CD4-positive, alpha-beta T cell (primary cell): ENCODE measurements around the gene XPO5. TPM values are rescaled to one million over a fixed set of nuclear protein-coding genes. Genes with fewer than 3 reads are reported as not detected.

Experiments
- ATAC-seq: fragments of 200-7000 bp; cut with Tn5 transposase; one replicate; pipeline ENCODE4 v1.10.0; 2022; ENCODE audit warnings: mild to moderate bottlenecking; ENCODE audit not compliant: poor library complexity
- CTCF ChIA-PET: fragments of 350-600 bp; sonication (Branson Sonifier 250); formaldehyde crosslinking; loops from one replicate; lab custom pipeline; 2021; ENCODE audit warnings: antibody characterized with exemption, inconsistent platforms; lab: Charles Lee
- POLR2A ChIA-PET: fragments of 350-600 bp; sonication (Branson Sonifier 250); formaldehyde crosslinking; loops from one replicate; lab custom pipeline; 2021; ENCODE audit warnings: antibody characterized with exemption, inconsistent platforms; lab: Charles Lee
- DNase-seq, 14 experiments: peaks; one replicate each; pipeline ENCODE4 v3.0.0-alpha.2; 2013 to 2020; ENCODE audit warnings: mixed read lengths in 2 of 14
- H3K27ac ChIP-seq, 2 donors: one replicate each; pipeline versions ENCODE4 v1.5.1 to v1.7.0; 2013; ENCODE audit warnings: low read length in 2 of 2, low read depth in 1 of 2, mild to moderate bottlenecking in 1 of 2
- H3K27me3 ChIP-seq, 2 experiments: 1 replicate in 1 of 2; 2 replicates in 1 of 2; pipeline versions ENCODE4 v1.6.1 to v1.7.0; 2013; ENCODE audit warnings: low read length in 2 of 2, control low read depth in 1 of 2, mild to moderate bottlenecking in 1 of 2, moderate library complexity in 1 of 2; ENCODE audit not compliant: insufficient read depth in 2 of 2, control insufficient read depth in 1 of 2
- H3K36me3 ChIP-seq: one replicate; pipeline ENCODE4 v1.6.1; 2013; ENCODE audit warnings: low read length, control low read depth; ENCODE audit not compliant: insufficient read depth
- H3K4me1 ChIP-seq: one replicate; pipeline ENCODE4 v1.6.1; 2013; ENCODE audit warnings: low read length, control low read depth; ENCODE audit not compliant: insufficient read depth
- H3K4me3 ChIP-seq: one replicate; pipeline ENCODE4 v1.5.1; 2013; ENCODE audit warnings: mild to moderate bottlenecking, low read length, moderate library complexity
- H3K9me3 ChIP-seq, 2 experiments: 1 replicate in 1 of 2; 2 replicates in 1 of 2; pipeline versions ENCODE4 v1.6.1 to v1.7.0; 2013; ENCODE audit warnings: low read length in 2 of 2, mild to moderate bottlenecking in 2 of 2, control low read depth in 1 of 2, moderate library complexity in 1 of 2; ENCODE audit not compliant: control insufficient read depth in 1 of 2, insufficient read depth in 1 of 2
- H3K27ac Mint-ChIP-seq: one replicate; pipeline ENCODE4 v1.8.0; 2020; ENCODE audit warnings: mixed read lengths
- H3K27me3 Mint-ChIP-seq: one replicate; pipeline ENCODE4 v1.8.0; 2021; ENCODE audit warnings: mixed read lengths
- H3K36me3 Mint-ChIP-seq: one replicate; pipeline ENCODE4 v1.8.0; 2021; ENCODE audit warnings: low read depth, mixed read lengths
- H3K4me1 Mint-ChIP-seq: one replicate; pipeline ENCODE4 v1.8.0; 2021; ENCODE audit warnings: low read depth, mixed read lengths
- H3K4me3 Mint-ChIP-seq: one replicate; pipeline ENCODE4 v1.8.0; 2020; ENCODE audit warnings: mild to moderate bottlenecking, mixed read lengths
- H3K9me3 Mint-ChIP-seq: one replicate; pipeline ENCODE4 v1.8.0; 2020; ENCODE audit warnings: mixed read lengths
- intact Hi-C, 2 experiments: fragments of 100-400 bp; cut with DNase I in 1 of 2; cut with micrococcal nuclease in 1 of 2; formaldehyde crosslinking; loops; one replicate each; pipeline versions ENCODE4 v1.15.1 to v1.9.0; 2023 to 2025; cut with DNase I, micrococcal nuclease
- total RNA-seq, 174 experiments: library from RNA in 2 of 174; stranded (reverse) in 2 of 174; gene quantifications; one replicate each; pipeline ENCODE4 v1.2.3 and lab custom pipeline; 2021 to 2026
- TF ChIP-seq, protein P1 (sequence below): fragments of 200-600 bp; IDR thresholded peaks from one replicate; pipeline ENCODE4 v1.8.0; 2022; ENCODE audit warnings: antibody characterized with exemption, mild to moderate bottlenecking

The XPO5 gene
- total RNA-seq, 2 experiments from 2014 or later = 26.8 to 31.2 TPM

DNA sequence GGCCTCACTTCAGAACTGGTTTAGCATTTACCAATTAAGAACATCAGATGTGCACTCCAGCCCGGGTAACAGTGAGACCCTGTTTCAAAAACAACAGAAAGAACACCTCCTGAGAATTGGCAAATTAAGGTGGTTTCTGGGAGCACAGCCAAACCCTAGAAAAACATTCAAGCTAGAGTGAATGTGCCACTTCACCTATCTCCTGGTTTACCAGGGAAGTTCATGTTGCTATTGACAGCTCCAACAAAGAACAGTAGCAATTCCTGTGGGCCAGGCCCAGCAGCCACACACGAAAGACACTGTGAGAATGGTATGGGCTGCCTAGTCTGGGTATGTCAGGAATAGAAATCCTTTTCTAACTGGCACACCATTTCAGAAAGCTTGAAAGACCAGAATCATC, 54.0 kb downstream of the XPO5 start:
- Histone ChIP-seq H3K4me1 (peaks cover 18% of the 10 kb centered on the region), H3K4me3 (no peak overlapping the region), H3K27me3 (no peaks in the 10 kb centered on the region), H3K27ac (no peak overlapping the region), H3K9me3 (no peaks in the 10 kb centered on the region), H3K36me3 (peaks cover 76% of the 10 kb centered on the region)
- Mint-ChIP-seq H3K27ac (no peak overlapping the region), H3K4me1 (peaks cover 5% of the 10 kb centered on the region), H3K4me3 (no peak overlapping the region), H3K36me3 (peaks cover 51% of the 10 kb centered on the region), H3K9me3 (no peaks in the 10 kb centered on the region), H3K27me3 (no peaks in the 10 kb centered on the region)
- DNase-seq = no peak
- ChIA-PET CTCF (interaction anchor here (1.5 kb wide), 1 partner anchor 15 kb away, joined by 5 read pairs; no protein-coding TSS in a partner anchor), POLR2A (interaction anchor here (1.2 kb wide), 1 partner anchor 15 kb away, joined by 3 read pairs; no protein-coding TSS in a partner anchor)
- TF ChIP-seq, protein P1, sequence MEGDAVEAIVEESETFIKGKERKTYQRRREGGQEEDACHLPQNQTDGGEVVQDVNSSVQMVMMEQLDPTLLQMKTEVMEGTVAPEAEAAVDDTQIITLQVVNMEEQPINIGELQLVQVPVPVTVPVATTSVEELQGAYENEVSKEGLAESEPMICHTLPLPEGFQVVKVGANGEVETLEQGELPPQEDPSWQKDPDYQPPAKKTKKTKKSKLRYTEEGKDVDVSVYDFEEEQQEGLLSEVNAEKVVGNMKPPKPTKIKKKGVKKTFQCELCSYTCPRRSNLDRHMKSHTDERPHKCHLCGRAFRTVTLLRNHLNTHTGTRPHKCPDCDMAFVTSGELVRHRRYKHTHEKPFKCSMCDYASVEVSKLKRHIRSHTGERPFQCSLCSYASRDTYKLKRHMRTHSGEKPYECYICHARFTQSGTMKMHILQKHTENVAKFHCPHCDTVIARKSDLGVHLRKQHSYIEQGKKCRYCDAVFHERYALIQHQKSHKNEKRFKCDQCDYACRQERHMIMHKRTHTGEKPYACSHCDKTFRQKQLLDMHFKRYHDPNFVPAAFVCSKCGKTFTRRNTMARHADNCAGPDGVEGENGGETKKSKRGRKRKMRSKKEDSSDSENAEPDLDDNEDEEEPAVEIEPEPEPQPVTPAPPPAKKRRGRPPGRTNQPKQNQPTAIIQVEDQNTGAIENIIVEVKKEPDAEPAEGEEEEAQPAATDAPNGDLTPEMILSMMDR = no peak
- no peak for ATAC-seq
- intact Hi-C loops = no loop called here

DNA sequence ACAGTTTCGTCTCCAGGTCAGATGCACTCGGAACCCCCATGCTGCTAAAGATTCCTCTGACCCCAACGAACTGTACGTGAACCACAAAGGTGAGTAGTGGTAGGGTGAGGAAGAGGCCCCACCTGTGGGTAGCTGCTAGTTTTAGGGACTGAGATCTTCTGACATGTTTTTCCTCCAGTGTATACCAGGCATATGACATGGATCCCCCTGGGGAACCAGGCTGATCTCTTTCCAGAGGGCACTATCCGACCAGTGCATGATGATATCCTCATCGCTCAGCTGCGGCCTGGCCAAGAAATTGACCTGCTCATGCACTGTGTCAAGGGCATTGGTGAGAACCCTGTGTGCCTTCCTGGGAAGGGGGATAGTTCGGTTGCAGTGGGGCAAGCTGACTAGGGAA, 55.7 kb downstream of the XPO5 start:
- H3K4me1 Mint-ChIP-seq = peaks cover 19% of the 10 kb centered on the region
- Histone ChIP-seq H3K9me3 (no peaks in the 10 kb centered on the region), H3K4me3 (no peak overlapping the region), H3K36me3 (peaks cover 69% of the 10 kb centered on the region), H3K27me3 (no peaks in the 10 kb centered on the region), H3K4me1 (peaks cover 32% of the 10 kb centered on the region), H3K27ac (no peak overlapping the region)
- DNase-seq = no peak
- no peak for ATAC-seq
- TF ChIP-seq, protein P1 = no peak
- no peaks in the 10 kb centered on the region for H3K27me3 Mint-ChIP-seq
- POLR2A ChIA-PET = no interaction called here
- H3K4me3 Mint-ChIP-seq = no peak overlapping the region
- H3K27ac Mint-ChIP-seq = no peak overlapping the region
- H3K9me3 Mint-ChIP-seq = no peaks in the 10 kb centered on the region
- intact Hi-C loops = no loop called here
- CTCF ChIA-PET = no interaction called here
- H3K36me3 Mint-ChIP-seq = peaks cover 34% of the 10 kb centered on the region

DNA sequence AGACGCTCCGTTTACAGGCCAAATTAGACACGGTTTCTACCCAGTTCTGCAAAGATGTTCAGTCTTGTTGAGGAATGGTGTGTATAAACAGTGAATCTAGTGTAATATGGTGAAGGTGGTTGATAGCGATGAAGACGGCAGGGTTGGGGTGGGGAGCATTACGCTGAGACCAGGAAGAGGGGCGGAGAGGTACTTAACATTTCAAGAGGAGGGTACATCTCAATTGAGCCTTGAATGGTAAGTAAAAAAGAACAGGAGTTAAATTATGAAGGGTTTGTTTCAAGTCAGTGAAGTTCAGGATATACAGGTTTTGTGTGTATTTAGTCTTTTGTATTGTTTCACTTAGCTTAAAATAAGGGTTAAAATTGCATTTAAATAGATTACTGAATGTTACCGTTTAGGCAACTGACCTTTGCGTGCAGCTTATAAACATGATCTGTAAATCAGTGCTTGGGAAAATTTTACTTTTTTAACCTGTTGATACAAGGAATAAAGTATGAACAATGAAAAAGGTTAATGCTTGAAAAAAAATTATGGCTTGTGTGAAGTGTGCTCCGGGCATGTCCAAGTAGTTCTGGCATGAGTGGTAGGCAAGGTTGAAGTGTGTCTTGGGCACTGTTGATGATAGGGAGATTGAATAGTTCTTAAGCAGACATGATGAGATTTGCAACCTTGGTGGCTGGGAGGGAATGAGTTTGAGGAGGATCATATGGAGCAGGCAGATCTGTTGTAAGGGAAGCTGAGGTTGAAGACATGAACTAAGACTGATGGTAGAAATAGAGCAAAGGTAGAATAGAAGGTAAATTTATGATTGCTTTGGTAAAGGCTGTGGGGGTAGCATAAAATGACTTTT, 58.1 kb downstream of the XPO5 start:
- ChIA-PET CTCF (interaction anchor here (0.7 to 1.8 kb wide), 2 partner anchors 9 to 971 kb away, joined by 3 read pairs; no protein-coding TSS in a partner anchor), POLR2A (interaction anchor here (0.8 to 2.5 kb wide), 8 partner anchors 10 to 638 kb away, joined by 3 to 16 read pairs (median 8); partner anchors contain the start of genes CUL7, GTPBP2, PEX6 and RPL7L1)
- no peaks in the 10 kb centered on the region for H3K9me3 Mint-ChIP-seq
- DNase-seq = no peak
- no peak overlapping the region for H3K27ac Mint-ChIP-seq
- no peaks in the 10 kb centered on the region for H3K27me3 Mint-ChIP-seq
- H3K4me1 Mint-ChIP-seq = peaks cover 33% of the 10 kb centered on the region
- Histone ChIP-seq H3K4me3 (peak overlapping the region; percentile 100), H3K36me3 (peaks cover 68% of the 10 kb centered on the region), H3K27ac (peak overlapping the region; percentile 81 to 90), H3K27me3 (no peaks in the 10 kb centered on the region), H3K4me1 (peaks cover 43% of the 10 kb centered on the region), H3K9me3 (no peaks in the 10 kb centered on the region)
- TF ChIP-seq, protein P1 = no peak
- intact Hi-C loops = loop anchor here in 1 of 2 experiments (1.0 to 5.0 kb wide), 6 partner anchors 40 to 590 kb away; partner anchors contain the start of genes ABCC10, CNPY3, GTPBP2 and POLH
- no peak overlapping the region for H3K4me3 Mint-ChIP-seq
- H3K36me3 Mint-ChIP-seq = peaks cover 19% of the 10 kb centered on the region
- peak; percentile 3 for ATAC-seq
